Measurements from ENCODE around the gene PHB1. TPM values are rescaled to one million over a fixed set of nuclear protein-coding genes. Genes with fewer than 3 reads are reported as not detected.

PHB1 gene
- total RNA-seq, 4 donors from 2014 or later = 61.7 to 119 (median 106) TPM

GRCh38 chr17:49359990-49360795 lies 54.5 kb downstream of the PHB1 start:
- no peak for DNase-seq
- peak overlapping the region; percentile 92 to 97 (median 95) for H3K27ac ChIP-seq
- WGBS, 2 donors = 7 to 12% methylated on average over 8 of the region's 8 CpGs
- no peaks in the 10 kb centered on the region for H3K27me3 ChIP-seq
- no peaks in the 10 kb centered on the region for H3K9me3 ChIP-seq
- no peak for TF ChIP-seq POLR2A (IDR thresholded peaks at IDR 0.05)
- TF ChIP-seq, protein P1, sequence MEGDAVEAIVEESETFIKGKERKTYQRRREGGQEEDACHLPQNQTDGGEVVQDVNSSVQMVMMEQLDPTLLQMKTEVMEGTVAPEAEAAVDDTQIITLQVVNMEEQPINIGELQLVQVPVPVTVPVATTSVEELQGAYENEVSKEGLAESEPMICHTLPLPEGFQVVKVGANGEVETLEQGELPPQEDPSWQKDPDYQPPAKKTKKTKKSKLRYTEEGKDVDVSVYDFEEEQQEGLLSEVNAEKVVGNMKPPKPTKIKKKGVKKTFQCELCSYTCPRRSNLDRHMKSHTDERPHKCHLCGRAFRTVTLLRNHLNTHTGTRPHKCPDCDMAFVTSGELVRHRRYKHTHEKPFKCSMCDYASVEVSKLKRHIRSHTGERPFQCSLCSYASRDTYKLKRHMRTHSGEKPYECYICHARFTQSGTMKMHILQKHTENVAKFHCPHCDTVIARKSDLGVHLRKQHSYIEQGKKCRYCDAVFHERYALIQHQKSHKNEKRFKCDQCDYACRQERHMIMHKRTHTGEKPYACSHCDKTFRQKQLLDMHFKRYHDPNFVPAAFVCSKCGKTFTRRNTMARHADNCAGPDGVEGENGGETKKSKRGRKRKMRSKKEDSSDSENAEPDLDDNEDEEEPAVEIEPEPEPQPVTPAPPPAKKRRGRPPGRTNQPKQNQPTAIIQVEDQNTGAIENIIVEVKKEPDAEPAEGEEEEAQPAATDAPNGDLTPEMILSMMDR (IDR thresholded peaks at IDR 0.05) = no peak
- intact Hi-C loops (cut with DNase I) = no loop called here
- no peaks in the 10 kb centered on the region for H3K36me3 ChIP-seq
- peaks cover 17 to 53% (median 24%) of the 10 kb centered on the region in 3 donors for H3K4me1 ChIP-seq
- H3K4me3 ChIP-seq = peak overlapping the region in 3 of 4 donors; percentile 73 to 96 (median 90)

DNA sequence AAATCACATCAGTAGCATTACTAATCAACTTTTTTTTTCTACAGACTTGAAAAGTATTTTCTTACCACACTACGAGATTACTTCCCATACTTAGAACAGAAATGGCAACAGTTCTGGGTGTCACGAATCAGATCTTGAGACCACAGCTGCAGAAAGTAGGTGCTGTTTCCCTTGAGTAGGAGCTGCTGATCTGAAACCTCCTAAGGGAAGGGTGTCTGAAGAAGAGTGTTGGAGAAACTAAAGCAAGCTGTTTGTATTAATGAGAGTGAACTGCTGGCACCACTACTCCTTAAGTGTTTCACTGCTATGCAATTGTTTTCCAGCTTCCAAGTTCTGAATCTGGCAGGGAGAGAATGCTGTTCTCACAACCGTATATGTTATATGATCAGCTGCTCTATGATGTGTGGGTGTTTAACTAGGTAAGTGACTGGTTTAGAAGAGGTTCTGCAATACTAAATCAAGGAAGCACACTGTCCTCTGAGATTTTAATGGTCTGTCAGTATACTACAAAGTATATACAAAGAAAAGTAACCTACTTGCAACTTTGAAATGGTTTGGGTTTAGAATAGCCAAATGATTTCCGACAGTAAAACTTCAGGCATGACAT lies 55.9 kb downstream of the PHB1 start:
- Histone ChIP-seq H3K9me3 (no peaks in the 10 kb centered on the region), H3K4me1 (peaks cover 17 to 63% (median 24%) of the 10 kb centered on the region in 3 donors), H3K27me3 (no peaks in the 10 kb centered on the region), H3K36me3 (no peaks in the 10 kb centered on the region), H3K27ac (peak overlapping the region in 2 of 4 donors; percentile 2 to 21), H3K4me3 (peak overlapping the region in 1 of 4 donors; percentile 21)
- no peak for DNase-seq
- TF ChIP-seq POLR2A (IDR thresholded peaks at IDR 0.05) = peak in 1 of 4 donors; percentile 11
- TF ChIP-seq, protein P1 (IDR thresholded peaks at IDR 0.05) = no peak
- 36 to 57% methylated on average over 4 of the region's 4 CpGs for WGBS, 2 donors
- intact Hi-C loops (cut with DNase I) = no loop called here

DNA sequence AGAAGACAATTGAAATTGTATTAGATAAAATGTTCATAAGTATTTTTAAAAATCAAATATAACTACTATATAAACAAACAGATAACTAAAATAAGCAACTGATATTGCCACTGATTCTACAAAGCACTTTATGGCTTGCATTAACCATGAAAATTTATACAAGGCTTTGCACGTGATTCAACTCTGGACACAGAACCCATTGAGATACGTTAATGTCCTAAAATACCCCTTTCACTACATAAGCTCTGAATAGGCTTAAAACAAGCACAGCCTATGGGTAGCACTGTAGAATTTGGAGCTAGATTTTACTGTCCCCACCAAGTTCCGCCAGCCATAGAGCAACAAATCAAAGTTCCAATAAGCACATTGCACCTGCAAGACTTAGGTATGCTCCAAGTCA lies 57.2 kb downstream of the PHB1 start:
- TF ChIP-seq, protein P1 (IDR thresholded peaks at IDR 0.05) = no peak
- TF ChIP-seq POLR2A (IDR thresholded peaks at IDR 0.05) = no peak
- H3K27ac ChIP-seq = no peak overlapping the region
- H3K4me1 ChIP-seq = peaks cover 17 to 65% (median 24%) of the 10 kb centered on the region in 3 donors
- no peaks in the 10 kb centered on the region for H3K27me3 ChIP-seq
- H3K4me3 ChIP-seq = no peak overlapping the region
- DNase-seq = no peak
- intact Hi-C loops (cut with DNase I) = no loop called here
- WGBS, 2 donors = 62 to 82% methylated on average over 3 of the region's 3 CpGs
- H3K9me3 ChIP-seq = no peaks in the 10 kb centered on the region
- H3K36me3 ChIP-seq = no peaks in the 10 kb centered on the region

- Histone ChIP-seq H3K27ac (no peak overlapping the region), H3K36me3 (no peaks in the 10 kb centered on the region), H3K9me3 (no peaks in the 10 kb centered on the region), H3K27me3 (no peaks in the 10 kb centered on the region), H3K4me3 (no peak overlapping the region), H3K4me1 (peaks cover 17 to 66% (median 24%) of the 10 kb centered on the region in 3 donors)
- WGBS, 2 donors = 74 to 77% methylated on average over 5 of the region's 5 CpGs
- no peak for DNase-seq
- intact Hi-C loops (cut with DNase I) = no loop called here
- TF ChIP-seq, protein P1 (IDR thresholded peaks at IDR 0.05) = no peak
- no peak for TF ChIP-seq POLR2A (IDR thresholded peaks at IDR 0.05)
These were observed 58.4 kb downstream of the PHB1 start for GRCh38 chr17:49356320-49356719.

Small RNAs within 50 kb of the gene (small RNA-seq; reads per million reads assigned to genes)
- gene RF00019 = 0 reads per million in 4 donors

Other genes with a start within 250 kb of the PHB1 start
- 1 to 10 TPM in 2 of 4 donors, not detected in 2; 1.4 to 1.7 TPM for gene GNGT2, start 204.3 kb downstream of the PHB1 start, total RNA-seq
- gene ABI3, start 204.2 kb downstream of the PHB1 start, total RNA-seq = 1 to 10 TPM; 1.5 to 8.8 (median 4.2) TPM
- 1 to 10 TPM in 1 of 4 donors, under 1 TPM in 1, not detected in 2; 0.38 to 2.4 TPM for gene PHOSPHO1, start 184.1 kb downstream of the PHB1 start, total RNA-seq
- 10 to 100 TPM; 14.0 to 32.6 (median 20.9) TPM for gene ZNF652, start 52.6 kb downstream of the PHB1 start, total RNA-seq
- 1 to 10 TPM; 1.6 to 9.6 (median 4.9) TPM for gene NGFR, start 80.4 kb upstream of the PHB1 start, total RNA-seq
- gene NXPH3, start 161.0 kb upstream of the PHB1 start, total RNA-seq = 1 to 10 TPM in 2 of 4 donors, under 1 TPM in 2; 0.53 to 3.8 (median 1.5) TPM